ENCODE results near the gene SLC25A22.

Gene SLC25A22

DNA sequence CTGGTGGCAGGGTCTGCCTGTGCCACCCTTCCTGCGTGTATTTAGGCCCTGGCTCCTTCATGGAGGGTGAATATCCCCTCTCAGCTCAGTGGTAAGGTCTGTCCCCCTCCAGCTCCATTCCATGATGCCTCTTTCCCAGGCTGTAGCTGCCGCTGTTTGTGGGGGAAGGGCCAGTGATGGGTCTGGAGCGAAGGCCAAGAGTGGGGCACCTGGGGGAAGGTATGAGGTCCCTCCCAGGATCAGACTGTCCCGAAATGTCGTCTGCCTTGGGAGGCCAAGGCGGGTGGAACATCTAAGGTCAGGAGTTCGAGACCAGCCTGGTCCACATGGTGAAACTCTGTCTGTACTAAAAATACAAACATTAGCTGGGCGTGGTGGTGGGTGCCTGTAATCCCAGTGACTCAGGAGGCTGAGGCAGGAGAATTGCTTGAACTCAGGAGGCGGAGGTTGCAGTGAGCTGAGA lies 35.8 kb upstream of the SLC25A22 start:
- DNase-seq (ENCODE audit: low spot score), result no peak

DNA sequence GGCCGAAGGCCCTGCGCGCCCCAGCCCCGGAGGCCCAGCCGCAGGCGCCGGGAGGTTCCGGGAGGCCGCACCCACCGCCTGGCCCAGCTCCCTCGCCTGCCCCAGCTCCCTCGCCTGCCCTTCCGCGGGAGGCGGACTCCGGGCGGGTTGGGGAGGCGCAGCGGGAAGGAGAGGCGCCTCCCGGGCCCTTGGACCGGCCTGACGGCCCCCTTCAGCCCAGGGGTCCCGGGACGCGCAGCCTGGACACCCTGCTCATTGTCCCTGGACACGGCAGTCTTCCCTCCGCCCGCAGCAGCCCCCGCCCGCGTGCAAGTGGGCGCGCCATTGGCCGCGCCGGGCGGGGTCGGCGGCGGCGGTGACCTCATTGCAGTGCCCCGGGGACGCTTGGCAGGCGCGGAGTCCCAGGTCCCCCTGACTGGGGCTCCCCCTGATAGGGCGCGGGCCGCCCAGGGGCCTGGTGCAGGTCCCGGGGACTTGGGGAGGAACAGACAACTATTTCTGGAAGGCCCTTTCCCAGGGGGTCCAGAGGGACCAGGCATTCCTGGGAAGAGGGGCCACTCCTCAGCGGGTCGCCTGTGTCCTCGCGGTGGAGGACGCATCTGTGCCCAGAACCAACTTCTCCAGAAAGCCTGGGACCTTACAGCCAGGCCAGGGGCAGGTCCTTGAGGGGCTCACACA lies 35.2 kb upstream of the SLC25A22 start:
- no peak for DNase-seq (ENCODE audit: low spot score)

DNA sequence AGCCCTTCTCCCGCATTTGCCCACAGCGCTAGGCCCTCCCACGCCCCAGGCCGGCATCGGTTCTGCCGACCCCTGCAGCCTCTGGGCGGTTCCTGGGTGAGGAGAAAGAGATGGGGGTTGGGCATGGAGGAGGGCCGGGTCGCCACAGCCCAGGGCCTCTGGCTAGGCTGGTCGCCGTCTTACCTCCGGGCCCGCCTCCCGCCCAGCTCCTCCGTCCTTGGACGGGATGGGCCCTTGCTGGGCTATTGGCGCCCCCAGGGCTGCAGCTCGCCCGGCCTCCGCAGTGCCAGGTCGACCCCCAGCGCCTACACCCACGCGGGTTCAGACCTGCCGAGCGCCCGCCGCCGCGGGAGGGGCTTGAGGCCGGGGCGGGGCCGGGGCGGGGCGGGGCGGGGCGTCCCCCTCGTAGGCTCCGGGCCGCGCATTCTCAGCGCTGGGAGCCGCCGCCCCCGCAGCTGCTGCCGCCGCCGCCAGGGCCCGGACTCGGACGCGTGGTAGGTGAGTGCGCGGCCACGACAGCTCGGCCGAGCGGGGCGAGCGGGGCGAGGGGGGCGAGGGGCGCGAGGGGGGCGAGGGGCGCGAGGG lies 34.5 kb upstream of the SLC25A22 start, which contains the start of gene CD151:
Gene CD151, plus strand, starts transcription at position 424 of the 585 bp plus-strand sequence. CDS start 3,118 bp downstream, outside the sequence.
- no peak for DNase-seq (ENCODE audit: low spot score)

DNA sequence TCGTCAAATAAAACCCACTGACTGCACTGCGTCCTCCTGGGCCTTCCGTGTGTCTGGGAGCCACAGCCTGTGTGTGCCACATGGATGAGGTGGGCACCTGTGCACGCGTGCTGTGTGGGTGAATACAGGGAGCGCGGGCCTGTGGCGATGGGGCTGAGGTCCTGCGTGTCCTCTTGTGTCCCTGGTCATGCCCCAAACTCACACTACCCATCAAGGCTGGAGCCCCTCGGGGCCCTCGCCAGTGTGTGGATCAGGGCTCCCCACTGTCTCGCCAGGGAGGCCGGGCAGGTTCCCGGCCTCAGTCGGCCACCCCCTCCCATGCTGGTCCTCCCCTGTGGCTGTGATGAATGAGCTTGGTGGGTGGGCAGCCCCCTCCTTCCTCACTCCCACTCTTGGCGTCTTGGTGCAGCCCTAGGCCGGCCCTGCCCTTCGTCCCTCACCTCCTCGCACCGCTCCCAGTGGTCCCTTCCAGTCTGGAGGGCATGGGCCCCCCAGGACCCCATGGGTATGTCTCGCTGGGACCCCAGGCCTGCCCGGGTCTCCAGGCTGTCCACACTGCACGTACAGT lies 34.0 kb upstream of the SLC25A22 start:
- DNase-seq (ENCODE audit: low spot score), result no peak

DNA sequence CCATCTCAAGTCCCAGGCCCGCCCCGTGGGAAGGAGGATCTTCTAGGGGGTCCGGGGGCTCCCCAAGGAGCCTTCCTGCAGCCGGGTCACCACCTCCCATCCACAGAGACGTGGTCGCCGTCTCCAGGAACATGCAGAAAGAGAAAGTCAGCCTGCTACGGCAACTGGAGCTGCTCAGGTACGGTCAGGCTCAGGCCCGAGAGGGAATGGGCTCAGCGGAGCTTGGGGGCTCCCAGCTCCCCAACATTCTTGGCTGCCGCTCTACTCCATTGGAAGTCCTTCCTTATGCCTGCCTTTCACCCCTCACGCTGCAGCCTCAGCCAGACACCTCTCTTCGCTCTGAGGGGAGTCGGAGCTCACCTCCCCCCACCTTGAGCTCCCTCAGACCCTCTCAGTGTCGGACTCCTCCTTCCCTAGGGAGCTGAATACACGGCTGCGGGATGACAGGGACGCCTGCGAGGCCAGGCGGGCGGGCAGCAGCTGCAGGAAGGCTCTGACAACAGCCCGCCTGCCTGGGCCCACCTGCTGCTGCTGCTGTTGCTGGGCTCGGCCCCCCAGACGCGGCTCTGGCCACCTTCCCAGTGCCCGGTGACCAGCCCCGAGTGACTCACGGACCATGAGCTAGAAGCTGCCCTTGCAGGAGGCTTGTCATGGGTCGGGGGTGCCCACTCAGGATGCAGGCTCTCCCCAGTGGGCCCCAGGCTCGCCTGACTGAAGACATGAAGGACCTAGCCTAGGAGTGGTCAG lies 33.2 kb upstream of the SLC25A22 start:
- DNase-seq (ENCODE audit: low spot score), result no peak

DNA sequence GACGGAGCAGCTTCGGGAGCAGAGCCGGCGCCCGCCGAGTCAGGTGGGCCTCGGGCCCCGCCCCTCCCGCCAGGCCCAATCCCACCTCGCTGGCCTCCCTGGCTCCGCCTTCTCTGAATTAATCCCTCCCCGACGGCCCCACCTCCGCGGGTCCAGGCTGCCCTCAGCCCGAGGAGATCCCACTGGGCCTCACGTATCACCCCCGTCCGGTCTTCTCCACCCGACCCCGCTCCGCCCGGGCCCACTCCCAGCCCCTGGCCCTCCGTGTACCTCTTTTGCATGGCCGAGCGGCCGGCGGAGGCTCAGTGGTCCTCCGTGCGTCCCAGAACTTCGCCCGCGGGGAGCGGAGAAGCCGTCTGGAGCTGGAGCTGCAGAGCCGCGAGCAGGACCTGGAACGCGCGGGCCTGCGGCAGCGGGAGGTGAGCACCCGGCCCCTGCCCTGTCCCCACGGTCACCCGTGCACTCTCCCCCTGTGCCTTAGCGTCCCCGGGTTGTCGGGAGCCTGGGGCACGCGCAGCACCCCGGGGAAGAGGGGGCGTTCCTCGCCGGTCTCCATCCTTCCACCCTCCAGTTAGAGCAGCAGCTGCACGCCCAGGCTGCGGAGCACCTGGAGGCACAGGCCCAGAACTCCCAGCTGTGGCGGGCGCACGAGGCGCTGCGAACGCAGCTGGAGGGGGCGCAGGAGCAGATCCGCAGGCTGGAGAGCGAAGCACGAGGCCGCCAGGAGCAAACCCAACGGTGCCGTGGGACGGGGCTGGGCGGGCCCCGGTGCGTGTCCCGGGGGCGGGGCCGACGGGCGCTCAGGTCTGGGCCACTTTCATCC lies 32.4 kb upstream of the SLC25A22 start:
- no peak for DNase-seq (ENCODE audit: low spot score)

DNA sequence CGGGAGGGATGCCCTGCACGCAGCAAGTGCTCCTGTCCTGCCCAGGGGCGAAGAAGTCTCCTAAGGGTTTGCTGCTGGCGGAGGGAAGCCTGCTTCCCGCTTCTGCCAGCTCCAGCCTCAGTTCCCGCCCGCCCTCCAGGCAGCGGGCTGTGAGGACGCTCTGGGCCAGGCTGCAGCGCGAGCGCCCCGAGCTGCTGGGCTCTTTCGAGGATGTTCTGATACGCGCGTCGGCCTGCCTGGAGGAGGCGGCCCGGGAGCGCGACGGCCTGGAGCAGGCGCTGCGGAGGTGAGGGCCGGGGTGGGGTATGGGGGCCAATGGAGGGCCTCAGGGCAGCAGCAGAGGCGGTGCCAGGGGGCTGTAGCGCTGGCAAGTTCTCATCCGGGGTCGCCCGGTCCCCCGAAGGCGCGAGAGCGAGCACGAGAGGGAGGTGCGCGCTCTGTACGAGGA lies 31.8 kb upstream of the SLC25A22 start:
- no peak for DNase-seq (ENCODE audit: low spot score)

DNA sequence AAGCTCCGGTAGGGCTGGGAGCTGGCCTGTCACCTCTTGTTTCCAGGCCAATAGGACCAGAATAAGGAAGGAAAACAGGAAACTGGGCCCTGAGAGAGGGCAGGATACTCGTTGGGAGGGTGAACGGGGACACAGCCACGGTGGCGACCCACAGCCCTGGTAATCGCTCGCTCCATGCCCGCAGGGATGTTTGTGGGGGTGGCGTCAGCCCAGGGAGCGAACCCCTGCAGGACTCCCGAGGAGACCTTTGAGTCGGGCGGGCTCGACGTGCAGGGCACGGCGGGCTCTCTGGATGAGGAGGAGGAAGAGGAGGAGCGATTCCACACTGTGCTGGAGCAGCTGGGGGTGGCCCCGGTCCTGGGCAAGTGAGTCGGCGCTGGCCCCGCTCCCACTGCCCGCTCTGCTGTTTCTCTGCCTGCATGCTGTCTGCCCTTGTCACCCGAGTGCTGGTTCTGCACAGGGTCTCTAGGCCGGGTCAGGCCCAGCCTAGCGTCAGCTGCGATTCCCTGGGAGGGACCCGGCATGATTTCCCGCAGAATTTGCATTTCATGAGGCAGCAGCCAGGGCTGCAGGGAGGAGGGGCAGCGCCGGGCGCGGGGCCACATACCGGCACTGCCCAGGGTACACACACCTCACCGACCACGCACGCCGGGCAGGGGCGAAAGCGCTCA lies 31.2 kb upstream of the SLC25A22 start:
- no peak for DNase-seq (ENCODE audit: low spot score)

DNA sequence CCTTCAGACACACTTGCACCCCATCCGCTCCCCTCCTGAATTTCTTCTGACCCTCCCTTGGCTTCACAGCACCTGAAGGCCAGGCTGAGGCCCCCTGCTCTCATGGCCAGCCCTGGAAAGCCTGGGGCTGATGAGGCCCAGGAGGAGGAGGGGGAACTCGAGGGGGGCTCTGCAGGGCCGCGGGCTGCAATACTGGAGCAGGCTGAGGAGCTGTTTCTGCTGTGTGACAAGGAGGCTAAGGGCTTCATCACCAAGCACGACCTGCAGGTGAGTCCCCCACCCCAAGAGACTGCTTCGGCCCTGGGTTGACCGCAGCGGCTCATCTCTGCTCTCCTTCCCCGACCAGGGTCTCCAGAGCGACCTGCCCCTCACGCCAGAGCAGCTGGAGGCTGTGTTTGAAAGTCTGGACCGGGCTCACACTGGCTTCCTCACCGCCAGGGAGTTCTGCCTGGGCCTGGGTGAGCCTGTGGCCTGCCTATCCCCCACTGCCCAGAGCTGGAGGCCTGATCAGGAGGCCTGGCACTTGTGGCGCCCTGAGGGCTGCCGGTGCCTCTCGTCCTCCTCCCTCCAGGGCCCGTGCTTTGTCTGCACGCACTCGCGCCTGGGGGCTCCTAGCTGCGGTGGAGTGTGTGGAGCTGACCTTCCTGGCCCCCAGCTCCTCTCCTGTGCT lies 30.6 kb upstream of the SLC25A22 start:
- DNase-seq (ENCODE audit: low spot score), result no peak

DNA sequence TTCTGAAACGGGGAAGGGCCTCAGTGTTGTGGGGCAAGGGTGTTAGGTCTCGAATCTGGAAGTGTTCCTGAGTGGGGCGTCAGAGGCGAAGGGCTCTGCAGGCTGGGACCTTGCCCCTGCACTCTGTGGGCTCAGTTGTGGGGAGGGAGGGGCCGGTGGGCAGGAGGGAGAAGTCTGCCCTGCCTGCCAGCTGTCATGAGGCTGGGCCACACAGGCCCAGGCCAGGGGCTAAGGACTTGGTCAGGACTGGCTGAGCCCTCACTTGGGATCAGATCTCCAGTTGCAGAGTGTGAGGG lies 29.8 kb upstream of the SLC25A22 start, which contains the start of gene CRACR2B:
Gene CRACR2B, plus strand, starts transcription at position 23 of the 296 bp plus-strand sequence. CDS start 689 bp downstream, outside the sequence.
- no peak for DNase-seq (ENCODE audit: low spot score)

DNA sequence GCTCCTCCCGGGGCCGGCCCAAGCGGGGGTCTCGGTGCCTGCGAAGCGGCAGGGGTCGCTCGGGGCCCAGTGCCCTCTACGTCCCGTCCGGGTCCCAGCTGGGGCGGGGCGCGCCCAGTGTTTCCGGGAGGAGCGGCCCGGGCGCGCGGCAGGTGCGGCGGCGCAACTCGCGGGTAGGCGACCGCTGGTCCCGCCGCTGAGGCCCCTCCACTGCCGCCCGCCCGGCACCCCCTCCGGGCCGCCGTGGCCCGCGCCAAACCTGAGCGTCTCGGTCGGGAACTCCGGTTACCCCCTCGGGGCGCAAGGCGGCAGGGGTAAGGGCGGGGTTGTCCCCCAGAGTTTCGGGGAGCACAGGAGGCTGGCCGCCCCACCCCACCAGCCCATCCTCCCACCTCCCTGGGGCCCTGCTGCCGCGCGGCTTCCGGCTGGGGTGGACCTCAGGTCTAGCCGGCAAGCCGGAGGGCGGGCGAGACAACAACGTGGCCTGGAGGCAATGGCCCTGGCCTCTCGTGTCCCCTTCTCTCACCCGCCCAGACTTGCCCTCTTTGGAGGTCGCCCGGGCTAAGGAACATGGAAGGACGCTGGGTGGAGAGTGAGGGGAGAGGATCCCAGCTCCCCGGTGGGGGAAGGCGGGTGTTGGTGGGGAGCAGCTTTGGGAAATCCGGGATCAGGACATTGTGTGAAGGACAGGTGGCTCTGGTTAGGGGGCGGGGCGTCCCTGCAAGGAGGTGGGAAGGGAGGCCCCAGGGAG lies 29.2 kb upstream of the SLC25A22 start:
- DNase-seq (ENCODE audit: low spot score), result no peak

DNA sequence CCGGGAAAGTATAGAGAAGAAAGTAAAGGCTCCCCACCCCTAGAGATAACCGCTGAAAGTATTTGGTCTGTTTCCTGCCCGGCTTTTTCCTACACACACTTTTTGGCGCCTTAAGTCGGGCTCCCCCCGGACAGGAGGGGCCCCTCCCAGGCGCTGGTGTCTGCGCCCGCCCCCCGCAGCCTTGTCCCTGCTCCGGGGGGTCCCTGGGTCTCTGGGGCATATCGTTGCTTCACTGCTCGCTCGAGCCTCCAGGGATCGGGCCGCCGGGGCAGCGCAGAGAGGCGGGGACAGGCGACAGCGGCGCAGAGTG lies 28.7 kb upstream of the SLC25A22 start:
- no peak for DNase-seq (ENCODE audit: low spot score)

DNA sequence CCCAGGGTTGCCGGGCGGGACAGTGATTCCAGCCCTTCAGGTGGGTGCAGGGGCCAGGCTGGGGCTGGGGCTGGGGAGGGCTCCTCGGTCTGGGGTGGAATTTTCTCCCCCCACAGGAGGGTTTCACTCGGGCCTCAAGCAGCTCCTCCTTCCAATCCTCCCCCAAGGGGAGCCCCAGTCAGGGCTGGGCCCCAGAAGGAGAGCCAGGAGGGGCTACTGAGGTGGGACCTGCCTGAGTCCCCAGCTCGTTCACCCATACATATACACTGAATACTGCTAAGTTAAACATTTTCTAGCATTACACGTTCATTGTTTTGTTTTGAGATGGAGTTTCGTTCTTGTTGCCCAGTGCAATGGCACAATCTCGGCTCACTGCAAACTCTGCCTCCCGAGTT lies 28.1 kb upstream of the SLC25A22 start:
- no peak for DNase-seq (ENCODE audit: low spot score)

DNA sequence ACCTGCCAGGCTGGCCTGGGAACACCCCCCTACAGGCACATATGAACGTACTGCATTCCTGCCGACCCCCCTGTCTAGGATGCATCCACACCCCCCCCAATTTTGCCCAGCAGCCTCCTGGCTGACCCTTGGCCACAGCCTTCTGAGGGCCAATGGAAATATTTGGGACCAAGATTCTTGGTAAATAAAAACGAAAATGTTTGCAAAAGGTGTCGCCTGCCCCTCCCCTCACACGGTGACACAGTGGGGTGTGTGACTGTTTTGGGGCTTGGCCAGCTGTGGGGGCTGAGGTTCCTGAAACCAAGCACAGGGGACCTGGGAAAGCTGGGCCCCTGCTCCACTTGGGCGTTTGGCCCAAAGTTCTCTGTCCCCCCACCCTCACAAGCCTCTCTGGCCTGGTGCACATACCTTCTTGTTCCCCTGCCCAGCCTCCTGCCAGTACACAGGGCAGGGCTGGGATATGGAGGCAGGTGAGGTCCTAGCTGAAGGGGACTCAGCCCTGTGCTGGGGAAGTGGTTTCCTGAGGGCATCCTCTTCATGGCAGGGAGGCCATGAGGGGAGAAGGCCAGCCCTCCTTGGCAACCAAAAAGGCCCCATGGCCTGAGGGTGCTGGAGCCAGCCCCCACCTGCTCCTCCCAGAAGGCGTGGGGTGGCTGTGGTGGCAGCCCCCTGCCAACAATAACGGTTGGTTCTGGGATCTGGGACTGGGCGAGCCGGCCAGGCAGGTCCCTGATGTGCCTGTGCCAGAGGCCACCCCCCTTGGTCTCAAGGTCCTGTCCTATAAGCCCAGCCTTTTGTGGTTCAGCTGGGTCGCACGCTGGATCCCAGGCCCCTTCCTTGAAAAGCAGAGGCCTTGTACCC lies 27.5 kb upstream of the SLC25A22 start:
- DNase-seq (ENCODE audit: low spot score), result no peak

DNA sequence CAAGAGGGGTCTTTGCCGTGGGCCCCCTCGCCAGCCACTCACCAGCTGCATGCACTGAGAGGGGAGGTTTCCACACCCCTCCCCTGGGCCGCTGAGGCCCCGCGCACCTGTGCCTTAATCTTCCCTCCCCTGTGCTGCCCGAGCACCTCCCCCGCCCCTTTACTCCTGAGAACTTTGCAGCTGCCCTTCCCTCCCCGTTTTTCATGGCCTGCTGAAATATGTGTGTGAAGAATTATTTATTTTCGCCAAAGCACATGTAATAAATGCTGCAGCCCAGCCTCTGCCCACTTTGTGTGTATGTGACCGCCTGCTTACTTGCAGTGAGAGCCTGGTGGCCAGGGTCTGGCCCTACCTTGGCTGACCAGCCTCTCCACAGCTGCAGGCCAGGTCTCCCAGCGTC lies 26.9 kb upstream of the SLC25A22 start:
- DNase-seq (ENCODE audit: low spot score), result no peak

DNA sequence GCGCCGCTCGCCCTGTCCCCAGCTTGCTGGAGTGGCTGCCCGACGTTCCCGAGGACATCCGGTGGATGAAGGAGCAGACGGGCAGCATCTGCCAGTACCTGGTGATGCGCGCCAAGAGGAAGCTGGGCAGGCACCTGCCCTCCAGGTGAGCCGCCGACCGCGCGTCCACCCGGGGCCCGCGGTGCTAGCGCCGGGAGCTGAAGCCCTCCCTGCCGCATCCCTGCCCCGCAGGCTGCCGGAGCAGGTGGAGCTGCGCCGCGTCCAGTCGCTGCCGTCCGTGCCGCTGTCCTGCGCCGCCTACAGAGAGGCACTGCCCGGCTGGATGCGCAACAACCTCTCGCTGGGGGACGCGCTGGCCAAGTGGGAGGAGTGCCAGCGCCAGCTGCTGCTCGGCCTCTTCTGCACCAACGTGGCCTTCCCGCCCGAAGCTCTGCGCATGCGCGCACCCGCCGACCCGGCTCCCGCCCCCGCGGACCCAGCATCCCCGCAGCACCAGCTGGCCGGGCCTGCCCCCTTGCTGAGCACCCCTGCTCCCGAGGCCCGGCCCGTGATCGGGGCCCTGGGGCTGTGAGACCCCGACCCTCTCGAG lies 26.3 kb upstream of the SLC25A22 start:
- DNase-seq (ENCODE audit: low spot score), result no peak

DNA sequence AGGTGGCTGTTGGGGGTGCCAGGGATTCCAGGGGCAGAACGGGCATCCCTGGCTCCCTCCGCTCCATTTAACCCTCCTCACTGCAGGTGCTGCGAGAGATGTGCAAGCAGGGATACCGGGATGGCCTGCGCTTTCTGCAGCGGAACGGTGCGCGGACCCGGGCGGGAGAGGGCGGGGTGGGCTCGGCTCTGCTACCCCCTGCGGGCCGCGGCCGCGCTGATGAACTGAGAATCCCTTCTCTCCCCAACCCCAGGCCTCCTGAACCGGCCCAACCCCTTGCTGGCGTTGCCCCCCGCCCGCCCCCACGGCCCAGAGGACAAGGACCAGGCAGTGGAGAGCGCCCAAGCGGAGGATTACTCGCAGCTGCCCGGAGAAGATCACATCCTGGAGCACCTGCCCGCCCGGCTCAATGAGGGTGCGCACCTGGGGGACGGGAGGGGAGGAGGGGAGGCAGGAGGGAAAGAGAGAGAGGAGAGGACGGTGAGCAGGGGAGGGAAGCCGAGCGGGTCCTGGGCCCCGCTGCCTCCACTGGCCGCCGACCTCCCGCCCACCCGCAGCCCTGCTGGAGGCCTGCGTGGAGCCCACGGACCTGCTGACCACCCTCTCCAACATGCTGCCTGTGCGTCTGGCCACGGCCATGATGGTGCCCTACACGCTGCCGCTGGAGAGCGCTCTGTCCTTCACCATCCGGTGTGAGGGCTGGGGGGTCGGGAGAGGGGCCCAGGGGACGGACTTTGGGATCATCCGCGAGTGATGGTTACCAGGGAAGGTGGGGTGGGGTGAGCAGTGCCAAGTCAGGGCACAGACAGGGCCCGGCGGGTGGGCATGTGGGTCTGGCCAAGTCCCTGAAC lies 25.6 kb upstream of the SLC25A22 start:
- no peak for DNase-seq (ENCODE audit: low spot score)

All from pons (tissue), 1 donor.